CD14-positive monocyte (primary cell): ENCODE results near the gene AIG1. TPM values are rescaled to one million over a fixed set of nuclear protein-coding genes. Genes with fewer than 3 reads are reported as not detected.

ENCODE experiments used
- DNase-seq, 3 donors: peaks; one replicate each; pipeline ENCODE4 v3.0.0-alpha.2; 2011 to 2022
- H2AFZ ChIP-seq: 2 replicates; pipeline ENCODE4 v1.6.0; 2012; ENCODE audit warnings: mild to moderate bottlenecking, low read depth, low read length, inconsistent platforms; ENCODE audit not compliant: insufficient read depth, poor library complexity, severe bottlenecking
- H3K27ac ChIP-seq, 2 donors: 1 replicate in 1 of 2; 2 replicates in 1 of 2; pipeline ENCODE4 v1.5.1; 2012 to 2013; ENCODE audit warnings: low read length in 2 of 2, control low read depth in 1 of 2, inconsistent platforms in 1 of 2, low read depth in 1 of 2, mild to moderate bottlenecking in 1 of 2
- H3K27me3 ChIP-seq, 2 donors: one replicate each; pipeline versions ENCODE4 v1.6.0 to v1.6.1; 2011 to 2013; ENCODE audit warnings: low read length in 2 of 2; ENCODE audit not compliant: control insufficient read depth in 2 of 2, insufficient read depth in 2 of 2
- H3K36me3 ChIP-seq, 2 donors: replicated peaks in 1 of 2; 1 replicate in 1 of 2; 2 replicates in 1 of 2; pipeline versions ENCODE4 v1.5.1 to v1.6.1; 2012 to 2013; ENCODE audit warnings: low read length in 2 of 2, control low read depth in 1 of 2, inconsistent platforms in 1 of 2, mild to moderate bottlenecking in 1 of 2; ENCODE audit not compliant: insufficient read depth in 2 of 2, control insufficient read depth in 1 of 2
- H3K4me1 ChIP-seq, 2 donors: 1 replicate in 1 of 2; 2 replicates in 1 of 2; pipeline versions ENCODE4 v1.5.1 to v1.6.1; 2012 to 2013; ENCODE audit warnings: low read length in 2 of 2, control low read depth in 1 of 2, inconsistent platforms in 1 of 2, mild to moderate bottlenecking in 1 of 2, moderate library complexity in 1 of 2; ENCODE audit not compliant: insufficient read depth in 2 of 2, control insufficient read depth in 1 of 2
- H3K4me2 ChIP-seq: replicated peaks from 2 replicates; pipeline ENCODE3; 2012; ENCODE audit warnings: low read length, moderate library complexity, mild to moderate bottlenecking; ENCODE audit not compliant: poor library complexity, severe bottlenecking; ENCODE audit errors: extremely low read depth
- H3K4me3 ChIP-seq, 3 experiments: fragments of 200-600 bp in 1 of 3; sonication (generic) in 1 of 3; replicated peaks in 1 of 3; 1 replicate in 2 of 3; 2 replicates in 1 of 3; pipeline ENCODE4 v1.5.1; 2011 to 2013; ENCODE audit warnings: low read length in 3 of 3, mild to moderate bottlenecking in 3 of 3, control low read depth in 2 of 3, low read depth in 2 of 3, inconsistent platforms in 1 of 3, moderate library complexity in 1 of 3
- H3K79me2 ChIP-seq: 2 replicates; pipeline ENCODE4 v1.6.0; 2012; ENCODE audit warnings: mild to moderate bottlenecking, control low read depth, inconsistent platforms, low read length, moderate library complexity; ENCODE audit not compliant: insufficient read depth
- H3K9ac ChIP-seq: 2 replicates; pipeline ENCODE4 v1.6.0; 2017; ENCODE audit warnings: low read length, mild to moderate bottlenecking; ENCODE audit not compliant: insufficient read depth, poor library complexity, severe bottlenecking
- H3K9me3 ChIP-seq, 2 donors: replicated peaks in 1 of 2; 1 replicate in 1 of 2; 2 replicates in 1 of 2; pipeline versions ENCODE4 v1.5.1 to v1.6.1; 2012 to 2013; ENCODE audit warnings: low read length in 2 of 2, control low read depth in 1 of 2; ENCODE audit not compliant: control insufficient read depth in 1 of 2, insufficient read depth in 1 of 2
- H4K20me1 ChIP-seq: 2 replicates; pipeline ENCODE4 v1.6.0; 2012; ENCODE audit warnings: mild to moderate bottlenecking, low read length, control low read depth, moderate library complexity; ENCODE audit not compliant: insufficient read depth
- H3K27ac Mint-ChIP-seq, 7 donors: one replicate each; pipeline ENCODE4 v1.8.0; 2020; ENCODE audit warnings: mild to moderate bottlenecking in 7 of 7, mixed read lengths in 7 of 7, moderate library complexity in 6 of 7, inconsistent platforms in 2 of 7
- H3K27me3 Mint-ChIP-seq, 3 donors: one replicate each; pipeline ENCODE4 v1.8.0; 2021 to 2022; ENCODE audit warnings: low read depth in 3 of 3, mild to moderate bottlenecking in 3 of 3, mixed read lengths in 3 of 3, moderate library complexity in 3 of 3, inconsistent platforms in 1 of 3
- H3K36me3 Mint-ChIP-seq, 2 donors: one replicate each; pipeline ENCODE4 v1.8.0; 2020; ENCODE audit warnings: mixed read lengths in 2 of 2, inconsistent platforms in 1 of 2, mild to moderate bottlenecking in 1 of 2
- H3K4me1 Mint-ChIP-seq: one replicate; pipeline ENCODE4 v1.8.0; 2020; ENCODE audit warnings: mild to moderate bottlenecking, mixed read lengths
- H3K4me3 Mint-ChIP-seq, 2 donors: one replicate each; pipeline ENCODE4 v1.8.0; 2020; ENCODE audit warnings: mild to moderate bottlenecking in 2 of 2, mixed read lengths in 2 of 2, moderate library complexity in 1 of 2
- H3K9me3 Mint-ChIP-seq, 7 donors: one replicate each; pipeline ENCODE4 v1.8.0; 2020 to 2022; ENCODE audit warnings: mixed read lengths in 7 of 7, mild to moderate bottlenecking in 6 of 7, moderate library complexity in 6 of 7, inconsistent platforms in 2 of 7
- WGBS: methylation state at CpG from one replicate; pipeline ENCODE4 v1.1.5; 2013; ENCODE audit warnings: missing lambda C conversion rate; ENCODE audit not compliant: insufficient coverage; 5-methylcytosine and 5-hydroxymethylcytosine counted together
- intact Hi-C, 2 donors: fragments of 100-400 bp; cut with micrococcal nuclease; formaldehyde crosslinking; loops; one replicate each; pipeline versions ENCODE4 v1.15.0 to v1.15.1; 2023
- polyA plus RNA-seq, 3 donors: library from polyadenylated mRNA; depleted of rRNA in 1 of 3; unstranded in 2 of 3; stranded (reverse) in 1 of 3; fragments of 300-500 nt in 2 of 3; fragments of >200 nt in 1 of 3; fragmentation: Illumina TruSeq in 2 of 3; gene quantifications; 1 replicate in 2 of 3; 2 replicates in 1 of 3; pipeline ENCODE4 v1.2.3, GENCODE V29; 2012 to 2021
- TF ChIP-seq, protein P1 (sequence below): fragments of 200-600 bp; IDR thresholded peaks from one replicate; pipeline ENCODE4 v1.8.0; 2022; ENCODE audit warnings: antibody characterized with exemption, mild to moderate bottlenecking

Gene AIG1
- polyA plus RNA-seq, 3 donors = 6.7 to 7.6 (median 6.8) TPM

DNA sequence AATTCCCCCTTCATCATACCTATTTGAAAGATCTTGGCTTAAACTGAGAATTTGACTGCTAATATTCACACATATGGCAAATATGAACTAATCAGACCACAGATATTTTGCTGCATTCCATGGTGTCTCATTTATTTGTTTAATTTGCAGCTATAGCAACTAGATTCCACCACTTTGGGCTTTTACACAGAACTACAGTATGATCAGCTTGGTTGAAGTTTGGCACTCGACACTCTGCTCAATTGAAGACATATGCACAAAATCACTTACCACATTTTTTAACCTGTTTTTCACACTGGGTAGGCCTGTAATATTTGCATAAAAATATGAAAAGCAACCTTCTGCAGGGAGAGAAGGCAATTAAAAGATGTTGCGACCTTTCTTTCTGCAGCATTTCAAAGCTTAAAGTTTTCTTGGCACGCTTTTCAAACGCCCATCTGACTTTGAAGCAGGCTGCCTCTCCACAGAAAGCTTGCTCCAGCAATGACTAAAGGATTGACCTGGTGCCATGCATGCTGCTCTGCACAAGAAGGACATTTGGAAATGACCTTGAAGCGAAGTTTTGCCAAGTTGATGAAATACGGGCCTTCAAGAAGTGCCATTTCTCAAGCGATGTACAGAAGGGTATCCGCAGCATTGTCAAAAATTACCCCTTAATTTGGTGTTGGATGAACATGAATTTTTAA, 126.7 kb downstream of the AIG1 start:
- Histone ChIP-seq H3K9me3 (no peaks in the 10 kb centered on the region), H3K4me2 (no peak overlapping the region), H3K27ac (no peak overlapping the region), H4K20me1 (no peaks in the 10 kb centered on the region), H3K4me3 (no peak overlapping the region), H3K79me2 (no peaks in the 10 kb centered on the region), H3K9ac (no peak overlapping the region), H2AFZ (no peak overlapping the region), H3K36me3 (no peaks in the 10 kb centered on the region), H3K27me3 (no peaks in the 10 kb centered on the region), H3K4me1 (no peaks in the 10 kb centered on the region)
- peaks cover 3% of the 10 kb centered on the region in 2 donors for H3K36me3 Mint-ChIP-seq
- TF ChIP-seq, protein P1, sequence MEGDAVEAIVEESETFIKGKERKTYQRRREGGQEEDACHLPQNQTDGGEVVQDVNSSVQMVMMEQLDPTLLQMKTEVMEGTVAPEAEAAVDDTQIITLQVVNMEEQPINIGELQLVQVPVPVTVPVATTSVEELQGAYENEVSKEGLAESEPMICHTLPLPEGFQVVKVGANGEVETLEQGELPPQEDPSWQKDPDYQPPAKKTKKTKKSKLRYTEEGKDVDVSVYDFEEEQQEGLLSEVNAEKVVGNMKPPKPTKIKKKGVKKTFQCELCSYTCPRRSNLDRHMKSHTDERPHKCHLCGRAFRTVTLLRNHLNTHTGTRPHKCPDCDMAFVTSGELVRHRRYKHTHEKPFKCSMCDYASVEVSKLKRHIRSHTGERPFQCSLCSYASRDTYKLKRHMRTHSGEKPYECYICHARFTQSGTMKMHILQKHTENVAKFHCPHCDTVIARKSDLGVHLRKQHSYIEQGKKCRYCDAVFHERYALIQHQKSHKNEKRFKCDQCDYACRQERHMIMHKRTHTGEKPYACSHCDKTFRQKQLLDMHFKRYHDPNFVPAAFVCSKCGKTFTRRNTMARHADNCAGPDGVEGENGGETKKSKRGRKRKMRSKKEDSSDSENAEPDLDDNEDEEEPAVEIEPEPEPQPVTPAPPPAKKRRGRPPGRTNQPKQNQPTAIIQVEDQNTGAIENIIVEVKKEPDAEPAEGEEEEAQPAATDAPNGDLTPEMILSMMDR = no peak
- H3K9me3 Mint-ChIP-seq = peaks cover 0 to 4% (median 0%) of the 10 kb centered on the region in 7 donors
- DNase-seq = no peak
- intact Hi-C loops = no loop called here
- no peak overlapping the region for H3K27ac Mint-ChIP-seq
- H3K4me3 Mint-ChIP-seq = no peak overlapping the region
- 94% methylated on average over 4 of the region's 8 CpGs for WGBS
- H3K27me3 Mint-ChIP-seq = no peaks in the 10 kb centered on the region
- no peaks in the 10 kb centered on the region for H3K4me1 Mint-ChIP-seq

DNA sequence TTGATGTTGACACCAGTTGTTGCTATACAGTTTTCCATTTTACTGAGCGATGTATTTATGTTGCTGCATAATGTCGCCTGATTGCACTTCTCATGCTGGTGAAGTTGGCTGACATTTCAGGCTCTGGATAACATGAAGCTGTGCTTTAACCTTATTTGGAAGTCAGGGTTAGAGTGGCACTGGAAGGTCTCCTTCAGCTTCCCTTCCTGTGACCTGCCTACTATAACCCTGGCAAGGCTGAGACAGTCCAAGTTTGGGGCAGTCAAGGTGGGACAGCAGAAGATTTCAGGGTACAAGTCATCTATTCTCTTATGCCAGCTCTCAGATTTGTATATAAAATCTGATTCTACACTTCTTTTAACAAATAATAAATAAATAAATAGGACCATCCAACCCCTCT, 127.6 kb downstream of the AIG1 start:
- H2AFZ ChIP-seq = no peak overlapping the region
- no peaks in the 10 kb centered on the region for H3K27me3 ChIP-seq
- intact Hi-C loops = no loop called here
- Mint-ChIP-seq H3K36me3 (peaks cover 3% of the 10 kb centered on the region in 2 donors), H3K4me1 (no peaks in the 10 kb centered on the region), H3K4me3 (no peak overlapping the region), H3K9me3 (peaks cover 0 to 1% (median 0%) of the 10 kb centered on the region in 7 donors), H3K27me3 (no peaks in the 10 kb centered on the region), H3K27ac (no peak overlapping the region)
- H3K4me3 ChIP-seq = no peak overlapping the region
- TF ChIP-seq, protein P1 = no peak
- H3K4me2 ChIP-seq = no peak overlapping the region
- H3K79me2 ChIP-seq = no peaks in the 10 kb centered on the region
- WGBS = 100% methylated on average over 2 of the region's 2 CpGs
- no peaks in the 10 kb centered on the region for H4K20me1 ChIP-seq
- H3K27ac ChIP-seq = no peak overlapping the region
- no peaks in the 10 kb centered on the region for H3K36me3 ChIP-seq
- no peak for DNase-seq
- H3K9me3 ChIP-seq = no peaks in the 10 kb centered on the region
- H3K4me1 ChIP-seq = no peaks in the 10 kb centered on the region
- no peak overlapping the region for H3K9ac ChIP-seq
